ENCODE results near the gene PFDN1.

The PFDN1 gene

GRCh38 chr5:140258873-140259272, 44.0 kb downstream of the PFDN1 start:
- DNase-seq (ENCODE audit: low spot score) = no peak

GRCh38 chr5:140258016-140258415, 44.9 kb downstream of the PFDN1 start:
- no peak for DNase-seq (ENCODE audit: low spot score)

- DNase-seq (ENCODE audit: low spot score) = no peak
Measured at GRCh38 chr5:140256726-140257125, 46.2 kb downstream of the PFDN1 start.

GRCh38 chr5:140255460-140256157, 47.3 kb downstream of the PFDN1 start:
- no peak for DNase-seq (ENCODE audit: low spot score)

GRCh38 chr5:140253985-140254384, 48.9 kb downstream of the PFDN1 start:
- DNase-seq (ENCODE audit: low spot score) = no peak

GRCh38 chr5:140252470-140253126, 50.3 kb downstream of the PFDN1 start:
- DNase-seq (ENCODE audit: low spot score) = no peak

GRCh38 chr5:140251527-140251973, 51.4 kb downstream of the PFDN1 start:
- DNase-seq (ENCODE audit: low spot score) = peak; percentile 99

GRCh38 chr5:140250386-140250785, 52.5 kb downstream of the PFDN1 start:
- no peak for DNase-seq (ENCODE audit: low spot score)

GRCh38 chr5:140249536-140249935, 53.4 kb downstream of the PFDN1 start:
- DNase-seq (ENCODE audit: low spot score) = no peak

GRCh38 chr5:140248414-140248813, 54.5 kb downstream of the PFDN1 start:
- DNase-seq (ENCODE audit: low spot score) = no peak

GRCh38 chr5:140246378-140247122, 56.4 kb downstream of the PFDN1 start:
- DNase-seq (ENCODE audit: low spot score) = peak; percentile 74

- DNase-seq (ENCODE audit: low spot score) = no peak
Measured at GRCh38 chr5:140245926-140246325, 57.0 kb downstream of the PFDN1 start.

- DNase-seq (ENCODE audit: low spot score) = peak; percentile 76
Measured at GRCh38 chr5:140245341-140245740, 57.6 kb downstream of the PFDN1 start.

- peak; percentile 90 for DNase-seq (ENCODE audit: low spot score)
Measured at GRCh38 chr5:140244525-140245025, 58.3 kb downstream of the PFDN1 start.

- no peak for DNase-seq (ENCODE audit: low spot score)
Measured at GRCh38 chr5:140243706-140244250, 59.1 kb downstream of the PFDN1 start.

- DNase-seq (ENCODE audit: low spot score) = no peak
Measured at GRCh38 chr5:140242890-140243585, 59.9 kb downstream of the PFDN1 start.

- no peak for DNase-seq (ENCODE audit: low spot score)
Measured at GRCh38 chr5:140242099-140242498, 60.8 kb downstream of the PFDN1 start.

GRCh38 chr5:140240987-140241706, 61.8 kb downstream of the PFDN1 start:
- DNase-seq (ENCODE audit: low spot score) = peak; percentile 86

GRCh38 chr5:140239939-140240700, 62.8 kb downstream of the PFDN1 start:
- peak; percentile 61 for DNase-seq (ENCODE audit: low spot score)

GRCh38 chr5:140239461-140239860, 63.4 kb downstream of the PFDN1 start:
- no peak for DNase-seq (ENCODE audit: low spot score)
